ENCODE results near the gene PRDM16.

The PRDM16 gene

DNA sequence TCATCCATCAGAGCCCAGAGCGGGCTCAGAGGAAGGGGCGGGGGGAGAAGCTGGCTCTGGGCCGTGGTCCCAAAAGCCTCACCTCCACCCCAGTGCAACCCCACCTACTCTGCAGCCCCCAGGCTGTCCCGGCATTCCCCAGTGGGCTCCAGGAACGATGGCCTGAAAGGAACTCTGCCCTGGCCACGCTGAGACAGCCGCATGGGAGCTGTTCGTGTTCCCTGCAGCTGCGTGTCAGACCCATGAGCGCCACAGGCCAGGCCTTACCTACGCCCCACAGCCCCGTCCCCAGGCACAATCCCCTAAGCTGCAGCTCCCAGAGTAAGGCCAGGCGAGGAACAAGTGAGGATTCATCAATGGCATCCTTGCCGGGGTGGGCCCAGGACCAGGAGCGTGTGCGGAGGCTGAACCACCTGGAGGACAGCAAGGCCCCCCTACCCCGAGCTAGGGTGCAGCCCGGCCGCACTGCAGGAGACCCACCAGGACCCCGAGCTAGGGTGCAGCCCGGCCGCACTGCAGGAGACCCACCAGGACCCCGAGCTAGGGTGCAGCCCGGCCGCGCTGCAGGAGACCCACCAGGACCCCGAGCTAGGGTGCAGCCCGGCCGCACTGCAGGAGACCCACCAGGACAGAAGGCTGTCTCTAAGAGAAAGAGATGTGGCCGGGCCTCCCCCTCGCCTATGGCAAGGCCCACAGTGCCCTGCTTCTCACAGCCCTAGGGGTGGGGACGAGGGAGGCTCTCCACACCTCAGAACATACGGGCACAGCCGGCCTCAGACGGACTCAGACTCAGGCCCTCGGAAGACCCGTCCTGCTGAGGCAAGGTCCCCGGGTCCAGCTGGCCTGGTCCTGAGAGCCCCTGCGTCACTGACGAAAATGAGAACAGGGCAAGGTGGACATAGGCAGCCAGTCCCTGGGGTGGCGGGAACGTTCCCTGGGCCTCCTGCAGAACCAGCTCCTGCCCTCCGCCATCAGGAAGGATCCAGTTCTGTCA is 359.0 kb downstream of the PRDM16 start:
- no peak overlapping the region for H3K9ac ChIP-seq (ENCODE audit: low read depth in 1 of 2, low read length in 2 of 2)
- H3K36me3 ChIP-seq (ENCODE audit: control insufficient read depth in 1 of 2, insufficient read depth in 2 of 2, low read length in 2 of 2), result peaks cover 13 to 46% of the 10 kb centered on the region in 2 donors
- H3K9me3 ChIP-seq (ENCODE audit: control insufficient read depth in 1 of 2, low read length in 2 of 2), result no peaks in the 10 kb centered on the region
- no peak overlapping the region for H3K4me3 ChIP-seq (ENCODE audit: low read depth in 1 of 2, low read length in 2 of 2)
- peaks cover 11 to 17% of the 10 kb centered on the region in 2 donors for H3K4me1 ChIP-seq (ENCODE audit: control insufficient read depth in 1 of 2, insufficient read depth in 2 of 2, low read length in 2 of 2)
- no peak overlapping the region for H3K27ac ChIP-seq (ENCODE audit: low read depth, low read length)
- no peaks in the 10 kb centered on the region for H3K27me3 ChIP-seq (ENCODE audit: control insufficient read depth in 1 of 2, insufficient read depth in 2 of 2, low read length in 2 of 2)

DNA sequence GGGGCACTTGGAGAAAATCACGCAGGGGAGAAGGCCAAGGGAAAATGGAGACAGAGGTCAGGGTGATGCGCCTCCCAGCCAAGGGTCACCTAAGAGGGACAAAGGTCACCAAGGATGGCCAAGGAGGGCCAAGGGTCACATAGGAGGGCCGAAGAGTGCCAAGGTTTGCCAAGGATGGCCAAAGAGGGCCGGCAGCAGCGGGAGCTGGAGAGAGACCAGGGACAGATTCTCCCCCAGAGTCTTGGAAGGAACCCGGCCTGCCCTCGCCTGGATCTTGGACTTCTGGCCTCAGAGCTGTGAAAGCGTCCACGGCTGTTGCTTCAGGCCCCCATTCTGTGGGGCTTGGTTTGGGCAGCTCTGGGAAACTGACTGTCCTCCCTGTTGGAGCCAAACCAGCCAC is 359.9 kb downstream of the PRDM16 start:
- Histone ChIP-seq H3K27ac (ENCODE audit: low read depth, low read length) (no peak overlapping the region), H3K27me3 (ENCODE audit: control insufficient read depth in 1 of 2, insufficient read depth in 2 of 2, low read length in 2 of 2) (no peaks in the 10 kb centered on the region), H3K4me3 (ENCODE audit: low read depth in 1 of 2, low read length in 2 of 2) (no peak overlapping the region)

DNA sequence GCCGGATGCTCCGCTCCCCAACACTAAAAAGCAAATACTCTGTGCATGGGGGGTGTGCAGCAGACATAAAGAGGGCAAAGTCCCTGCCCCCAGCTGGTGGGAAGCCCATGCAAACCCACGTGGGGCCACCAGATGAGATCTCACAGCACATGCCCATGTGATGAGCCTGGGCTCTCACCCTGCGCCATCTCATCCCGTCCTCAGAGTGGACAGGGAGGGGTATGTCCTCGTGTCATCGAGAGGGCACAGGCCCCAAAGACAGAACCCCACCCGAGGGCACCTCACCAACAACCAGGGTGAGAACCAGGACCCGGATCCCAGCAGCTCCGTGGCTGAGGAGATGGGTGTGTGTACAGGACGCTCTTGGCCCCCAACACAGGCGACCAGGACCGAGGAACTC is 360.3 kb downstream of the PRDM16 start:
- no peak overlapping the region for H3K27ac ChIP-seq (ENCODE audit: low read depth, low read length)
- H3K4me1 ChIP-seq (ENCODE audit: control insufficient read depth in 1 of 2, insufficient read depth in 2 of 2, low read length in 2 of 2), result peaks cover 1 to 4% of the 10 kb centered on the region in 2 donors
- H3K4me3 ChIP-seq (ENCODE audit: low read depth in 1 of 2, low read length in 2 of 2), result no peak overlapping the region
- no peaks in the 10 kb centered on the region for H3K27me3 ChIP-seq (ENCODE audit: control insufficient read depth in 1 of 2, insufficient read depth in 2 of 2, low read length in 2 of 2)
- peaks cover 13 to 46% of the 10 kb centered on the region in 2 donors for H3K36me3 ChIP-seq (ENCODE audit: control insufficient read depth in 1 of 2, insufficient read depth in 2 of 2, low read length in 2 of 2)
- H3K9ac ChIP-seq (ENCODE audit: low read depth in 1 of 2, low read length in 2 of 2), result no peak overlapping the region
- no peaks in the 10 kb centered on the region for H3K9me3 ChIP-seq (ENCODE audit: control insufficient read depth in 1 of 2, low read length in 2 of 2)

More for the DNA sequence above, 359.9 kb downstream of the PRDM16 start:
- no peaks in the 10 kb centered on the region for H3K9me3 ChIP-seq (ENCODE audit: control insufficient read depth in 1 of 2, low read length in 2 of 2)
- H3K36me3 ChIP-seq (ENCODE audit: control insufficient read depth in 1 of 2, insufficient read depth in 2 of 2, low read length in 2 of 2), result peaks cover 13 to 46% of the 10 kb centered on the region in 2 donors
- H3K4me1 ChIP-seq (ENCODE audit: control insufficient read depth in 1 of 2, insufficient read depth in 2 of 2, low read length in 2 of 2), result peaks cover 5 to 8% of the 10 kb centered on the region in 2 donors
- no peak overlapping the region for H3K9ac ChIP-seq (ENCODE audit: low read depth in 1 of 2, low read length in 2 of 2)

DNA sequence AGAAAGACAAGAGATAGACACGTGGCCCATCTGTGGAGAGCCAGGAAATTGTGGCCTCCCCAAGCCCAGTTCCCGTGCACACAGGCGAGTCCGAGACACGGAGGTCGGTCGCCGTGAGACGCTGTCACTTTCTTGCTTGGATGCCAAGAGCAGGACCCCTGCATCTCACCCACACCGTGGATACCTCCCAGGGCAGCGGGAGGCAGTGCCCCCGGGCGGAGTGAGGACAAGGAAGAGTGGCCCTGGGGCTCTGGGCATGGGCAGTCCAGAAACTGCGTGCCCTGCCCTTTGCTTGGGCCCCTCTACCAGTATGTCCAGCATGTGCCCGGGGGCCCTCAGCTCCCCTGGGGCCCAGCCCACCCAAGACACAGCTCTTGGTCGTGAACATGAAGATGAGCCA is 360.8 kb downstream of the PRDM16 start:
- H3K4me1 ChIP-seq (ENCODE audit: control insufficient read depth in 1 of 2, insufficient read depth in 2 of 2, low read length in 2 of 2), result no peaks in the 10 kb centered on the region
- no peak overlapping the region for H3K4me3 ChIP-seq (ENCODE audit: low read depth in 1 of 2, low read length in 2 of 2)
- H3K27ac ChIP-seq (ENCODE audit: low read depth, low read length), result no peak overlapping the region
- H3K36me3 ChIP-seq (ENCODE audit: control insufficient read depth in 1 of 2, insufficient read depth in 2 of 2, low read length in 2 of 2), result peaks cover 13 to 46% of the 10 kb centered on the region in 2 donors
- no peak overlapping the region for H3K9ac ChIP-seq (ENCODE audit: low read depth in 1 of 2, low read length in 2 of 2)
- no peaks in the 10 kb centered on the region for H3K27me3 ChIP-seq (ENCODE audit: control insufficient read depth in 1 of 2, insufficient read depth in 2 of 2, low read length in 2 of 2)
- no peaks in the 10 kb centered on the region for H3K9me3 ChIP-seq (ENCODE audit: control insufficient read depth in 1 of 2, low read length in 2 of 2)

DNA sequence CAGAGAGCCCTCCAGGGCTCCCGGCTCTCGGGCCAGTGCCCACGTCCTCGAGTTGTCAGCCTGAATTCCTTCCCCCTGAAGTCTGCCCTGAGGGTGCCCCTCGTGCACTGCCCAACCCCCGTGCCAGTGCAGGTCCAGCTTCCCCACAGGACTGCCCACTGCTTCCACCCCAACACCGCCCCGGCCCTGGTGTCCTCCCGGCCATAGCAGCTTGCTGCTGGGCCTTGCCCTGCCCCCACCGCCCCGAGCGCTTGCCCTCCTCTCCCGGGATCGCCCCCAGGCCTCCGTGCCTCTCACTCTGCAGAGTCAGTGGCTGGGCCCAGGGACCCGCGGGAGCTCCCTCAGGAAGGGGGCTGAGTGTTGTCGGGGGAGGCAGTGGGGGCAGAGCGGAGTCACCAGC is 361.4 kb downstream of the PRDM16 start:
- no peaks in the 10 kb centered on the region for H3K4me1 ChIP-seq (ENCODE audit: control insufficient read depth in 1 of 2, insufficient read depth in 2 of 2, low read length in 2 of 2)
- H3K9me3 ChIP-seq (ENCODE audit: control insufficient read depth in 1 of 2, low read length in 2 of 2), result no peaks in the 10 kb centered on the region
- H3K36me3 ChIP-seq (ENCODE audit: control insufficient read depth in 1 of 2, insufficient read depth in 2 of 2, low read length in 2 of 2), result peaks cover 13 to 45% of the 10 kb centered on the region in 2 donors
- no peaks in the 10 kb centered on the region for H3K27me3 ChIP-seq (ENCODE audit: control insufficient read depth in 1 of 2, insufficient read depth in 2 of 2, low read length in 2 of 2)
- no peak overlapping the region for H3K4me3 ChIP-seq (ENCODE audit: low read depth in 1 of 2, low read length in 2 of 2)
- no peak overlapping the region for H3K9ac ChIP-seq (ENCODE audit: low read depth in 1 of 2, low read length in 2 of 2)
- no peak overlapping the region for H3K27ac ChIP-seq (ENCODE audit: low read depth, low read length)

DNA sequence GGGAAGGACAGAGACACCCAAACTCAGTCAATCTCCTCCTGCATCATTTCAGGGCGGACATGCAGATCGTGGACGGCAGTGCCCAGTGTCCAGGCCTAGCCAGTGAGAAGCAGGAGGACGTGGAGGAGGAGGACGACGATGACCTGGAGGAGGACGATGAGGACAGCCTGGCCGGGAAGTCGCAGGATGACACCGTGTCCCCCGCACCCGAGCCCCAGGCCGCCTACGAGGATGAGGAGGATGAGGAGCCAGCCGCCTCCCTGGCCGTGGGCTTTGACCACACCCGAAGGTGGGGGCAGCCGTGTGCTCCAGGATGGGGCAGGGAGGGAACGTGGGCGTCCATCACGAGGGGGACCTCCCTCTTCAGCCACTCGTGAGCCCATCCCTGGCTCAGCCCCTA is 361.8 kb downstream of the PRDM16 start:
- no peaks in the 10 kb centered on the region for H3K9me3 ChIP-seq (ENCODE audit: control insufficient read depth in 1 of 2, low read length in 2 of 2)

DNA sequence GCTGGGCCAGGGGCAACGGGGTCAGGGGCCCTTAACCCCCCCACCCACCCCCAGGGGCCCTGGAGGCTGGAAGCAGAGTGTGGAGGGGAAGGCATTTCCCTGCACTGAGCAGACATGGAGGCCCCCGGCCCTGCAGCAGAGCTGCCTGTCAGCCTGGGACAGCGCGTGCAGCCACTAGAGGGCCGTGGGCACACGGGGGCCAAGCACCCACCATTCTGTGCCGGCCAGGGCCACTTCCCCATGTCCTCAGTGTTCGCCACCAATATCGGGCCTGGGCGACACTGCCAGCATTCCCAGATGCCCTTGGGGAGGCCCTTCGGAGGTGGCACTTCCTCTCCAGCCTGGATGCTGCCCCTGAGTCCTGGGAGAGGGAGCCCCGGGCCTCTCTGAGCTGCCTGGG is 362.3 kb downstream of the PRDM16 start:
- peaks cover 13 to 37% of the 10 kb centered on the region in 2 donors for H3K36me3 ChIP-seq (ENCODE audit: control insufficient read depth in 1 of 2, insufficient read depth in 2 of 2, low read length in 2 of 2)
- H3K27ac ChIP-seq (ENCODE audit: low read depth, low read length), result no peak overlapping the region
- no peak overlapping the region for H3K9ac ChIP-seq (ENCODE audit: low read depth in 1 of 2, low read length in 2 of 2)
- H3K9me3 ChIP-seq (ENCODE audit: control insufficient read depth in 1 of 2, low read length in 2 of 2), result no peaks in the 10 kb centered on the region
- H3K4me3 ChIP-seq (ENCODE audit: low read depth in 1 of 2, low read length in 2 of 2), result no peak overlapping the region
- no peaks in the 10 kb centered on the region for H3K4me1 ChIP-seq (ENCODE audit: control insufficient read depth in 1 of 2, insufficient read depth in 2 of 2, low read length in 2 of 2)
- H3K27me3 ChIP-seq (ENCODE audit: control insufficient read depth in 1 of 2, insufficient read depth in 2 of 2, low read length in 2 of 2), result no peaks in the 10 kb centered on the region

More for the DNA sequence above, 361.8 kb downstream of the PRDM16 start:
- Histone ChIP-seq H3K36me3 (ENCODE audit: control insufficient read depth in 1 of 2, insufficient read depth in 2 of 2, low read length in 2 of 2) (peaks cover 13 to 41% of the 10 kb centered on the region in 2 donors), H3K27me3 (ENCODE audit: control insufficient read depth in 1 of 2, insufficient read depth in 2 of 2, low read length in 2 of 2) (no peaks in the 10 kb centered on the region), H3K4me1 (ENCODE audit: control insufficient read depth in 1 of 2, insufficient read depth in 2 of 2, low read length in 2 of 2) (no peaks in the 10 kb centered on the region), H3K9ac (ENCODE audit: low read depth in 1 of 2, low read length in 2 of 2) (no peak overlapping the region), H3K27ac (ENCODE audit: low read depth, low read length) (no peak overlapping the region), H3K4me3 (ENCODE audit: low read depth in 1 of 2, low read length in 2 of 2) (no peak overlapping the region)

DNA sequence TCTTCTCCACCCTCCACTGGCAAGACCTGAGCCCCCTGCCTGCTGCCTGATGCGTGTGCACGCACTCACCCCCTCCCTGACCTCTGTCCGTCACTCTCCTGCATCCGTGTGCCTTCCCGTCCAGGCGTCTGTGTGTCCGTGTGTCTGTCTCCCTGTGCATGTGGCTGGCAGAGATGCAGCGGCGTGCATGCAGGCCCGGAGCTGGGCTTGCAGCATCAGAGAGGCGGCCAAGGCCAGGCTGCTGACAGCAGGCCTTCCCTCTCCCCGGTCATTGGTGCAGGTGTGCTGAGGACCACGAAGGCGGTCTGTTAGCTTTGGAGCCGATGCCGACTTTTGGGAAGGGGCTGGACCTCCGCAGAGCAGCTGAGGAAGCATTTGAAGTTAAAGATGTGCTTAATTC is 362.7 kb downstream of the PRDM16 start:
- no peaks in the 10 kb centered on the region for H3K4me1 ChIP-seq (ENCODE audit: control insufficient read depth in 1 of 2, insufficient read depth in 2 of 2, low read length in 2 of 2)
- H3K27me3 ChIP-seq (ENCODE audit: control insufficient read depth in 1 of 2, insufficient read depth in 2 of 2, low read length in 2 of 2), result no peaks in the 10 kb centered on the region
- no peak overlapping the region for H3K9ac ChIP-seq (ENCODE audit: low read depth in 1 of 2, low read length in 2 of 2)
- peaks cover 9 to 33% of the 10 kb centered on the region in 2 donors for H3K36me3 ChIP-seq (ENCODE audit: control insufficient read depth in 1 of 2, insufficient read depth in 2 of 2, low read length in 2 of 2)
- H3K9me3 ChIP-seq (ENCODE audit: control insufficient read depth in 1 of 2, low read length in 2 of 2), result no peaks in the 10 kb centered on the region
- H3K4me3 ChIP-seq (ENCODE audit: low read depth in 1 of 2, low read length in 2 of 2), result no peak overlapping the region
- no peak overlapping the region for H3K27ac ChIP-seq (ENCODE audit: low read depth, low read length)

DNA sequence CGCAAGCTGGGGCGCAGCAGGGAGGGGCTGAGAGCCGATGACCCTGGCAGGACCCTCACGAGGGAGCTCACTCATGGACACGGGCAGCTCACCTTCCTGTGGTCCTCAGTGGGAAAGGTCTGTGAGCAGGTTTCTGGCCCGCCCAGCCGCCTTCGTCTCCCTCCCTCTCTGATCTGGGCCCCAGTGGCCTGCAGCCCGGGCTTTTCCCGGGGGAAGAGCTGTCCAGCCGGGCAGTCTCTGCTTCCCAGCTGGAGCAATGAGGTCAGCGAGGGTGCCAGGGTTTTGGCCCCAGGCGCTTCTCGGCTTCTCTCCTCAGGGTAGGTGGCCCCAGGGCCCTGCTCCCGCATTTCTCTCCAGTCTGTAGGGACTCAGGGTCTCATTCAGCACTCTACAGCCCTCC is 363.3 kb downstream of the PRDM16 start:
- Histone ChIP-seq H3K9ac (ENCODE audit: low read depth in 1 of 2, low read length in 2 of 2) (no peak overlapping the region), H3K4me1 (ENCODE audit: control insufficient read depth in 1 of 2, insufficient read depth in 2 of 2, low read length in 2 of 2) (no peaks in the 10 kb centered on the region), H3K36me3 (ENCODE audit: control insufficient read depth in 1 of 2, insufficient read depth in 2 of 2, low read length in 2 of 2) (peaks cover 3 to 27% of the 10 kb centered on the region in 2 donors), H3K27me3 (ENCODE audit: control insufficient read depth in 1 of 2, insufficient read depth in 2 of 2, low read length in 2 of 2) (no peaks in the 10 kb centered on the region), H3K9me3 (ENCODE audit: control insufficient read depth in 1 of 2, low read length in 2 of 2) (no peaks in the 10 kb centered on the region), H3K4me3 (ENCODE audit: low read depth in 1 of 2, low read length in 2 of 2) (no peak overlapping the region), H3K27ac (ENCODE audit: low read depth, low read length) (no peak overlapping the region)

DNA sequence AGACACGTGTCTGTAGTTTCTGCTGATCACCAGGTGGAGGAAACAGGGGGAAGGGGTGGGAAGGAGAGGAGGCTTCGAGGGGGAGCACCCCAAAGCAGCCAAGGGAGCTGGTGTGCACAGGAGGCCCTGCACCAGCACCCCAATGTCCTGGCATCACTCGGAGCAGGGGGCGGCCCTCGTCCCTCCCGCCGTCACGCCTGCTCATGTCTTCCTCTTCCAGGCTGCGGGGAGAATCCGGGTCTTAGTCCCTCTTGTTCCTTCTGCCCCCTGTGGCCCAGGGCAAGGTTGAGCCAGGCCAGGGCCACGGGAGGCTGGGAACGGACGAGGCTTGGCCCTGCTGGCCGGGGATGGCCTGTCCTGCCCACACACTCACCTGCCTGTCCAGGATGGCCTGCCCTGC is 364.1 kb downstream of the PRDM16 start:
- Histone ChIP-seq H3K9ac (ENCODE audit: low read depth in 1 of 2, low read length in 2 of 2) (no peak overlapping the region), H3K4me3 (ENCODE audit: low read depth in 1 of 2, low read length in 2 of 2) (no peak overlapping the region), H3K27ac (ENCODE audit: low read depth, low read length) (no peak overlapping the region), H3K36me3 (ENCODE audit: control insufficient read depth in 1 of 2, insufficient read depth in 2 of 2, low read length in 2 of 2) (peaks cover 0 to 24% of the 10 kb centered on the region in 2 donors), H3K4me1 (ENCODE audit: control insufficient read depth in 1 of 2, insufficient read depth in 2 of 2, low read length in 2 of 2) (no peaks in the 10 kb centered on the region), H3K9me3 (ENCODE audit: control insufficient read depth in 1 of 2, low read length in 2 of 2) (no peaks in the 10 kb centered on the region), H3K27me3 (ENCODE audit: control insufficient read depth in 1 of 2, insufficient read depth in 2 of 2, low read length in 2 of 2) (no peaks in the 10 kb centered on the region)
